ENCODE measurements around the gene EBP. TPM values are rescaled to one million over a fixed set of nuclear protein-coding genes. Genes with fewer than 3 reads are reported as not detected.

The EBP gene
- total and polyA plus RNA-seq, 9 of the 15 experiments (the other 6 are each of a cell fraction or from before 2014, with no cell fraction given): 228 to 987 (median 274) TPM

- TF ChIP-seq NKRF (IDR thresholded peaks at IDR 0.05; ENCODE audit: borderline replicate concordance) (peak; percentile 90), BRCA1 (IDR thresholded peaks at IDR 0.05) (no peak), BRCA1 (CRISPR knock-in tag; IDR thresholded peaks at IDR 0.05) (no peak), HIVEP1 (CRISPR knock-in tag; IDR thresholded peaks at IDR 0.05) (no peak), DDX20 (tag; IDR thresholded peaks at IDR 0.05; ENCODE audit: low read depth) (no peak), TFAP4 (CRISPR knock-in tag; IDR thresholded peaks at IDR 0.05; ENCODE audit: borderline replicate concordance) (no peak), NCOR1 (IDR thresholded peaks at IDR 0.05) (no peak; the same call in 1 of the 2 replicates), ATF7 (IDR thresholded peaks at IDR 0.05) (peak; percentile 95), E4F1 (CRISPR knock-in tag; IDR thresholded peaks at IDR 0.05; ENCODE audit: borderline replicate concordance) (no peak), TAF7 (tag; IDR thresholded peaks at IDR 0.05) (peak; percentile 47; the same call in 1 of the 2 replicates), ZFX (CRISPR knock-in tag; IDR thresholded peaks at IDR 0.05) (0 out of 2 replicates have a peak, but pooled peaks have one; percentile 4), SLC30A9 (CRISPR knock-in tag; IDR thresholded peaks at IDR 0.05) (no peak), KLF1 (tag; IDR thresholded peaks at IDR 0.05) (no peak), PHF8 (IDR thresholded peaks at IDR 0.05; ENCODE audit: borderline replicate concordance, low read length) (no peak; the same call in 1 of the 2 replicates), ATF4 (CRISPR knock-in tag; IDR thresholded peaks at IDR 0.05) (no peak), FOXM1 (IDR thresholded peaks at IDR 0.05; ENCODE audit: low read depth) (0 out of 2 replicates have a peak, but pooled peaks have one; percentile 6), FOXM1 (CRISPR knock-in tag; IDR thresholded peaks at IDR 0.05; ENCODE audit: low read depth) (no peak), FOXK2 (conservative IDR thresholded peaks at IDR 0.05 in 1 of 2, IDR thresholded peaks at IDR 0.05 in 1 of 2; ENCODE audit: low read depth in 2 of 2) (no peak), CCNT2 (IDR thresholded peaks at IDR 0.05; ENCODE audit: borderline replicate concordance, extremely low read depth, insufficient read length, low read depth, low read length) (peak; percentile 4), JUND (IDR thresholded peaks at IDR 0.05; ENCODE audit: borderline replicate concordance, low read depth, low read length) (peak; percentile 25), JUND (tag; IDR thresholded peaks at IDR 0.05; ENCODE audit: borderline replicate concordance, low read depth, low read length) (peak; percentile 83; the same call in 1 of the 3 replicates), SMAD4 (CRISPR knock-in tag; conservative IDR thresholded peaks at IDR 0.05) (no peak)
Measured at GRCh38 chrX:48573690-48574269, 52.2 kb downstream of the EBP start (continued).
